ENCODE results near the gene IHH. TPM values are rescaled to one million over a fixed set of nuclear protein-coding genes. Genes with fewer than 3 reads are reported as not detected.

The IHH gene
- total RNA-seq, 1 donor from 2014 or later = 0.16 TPM

DNA sequence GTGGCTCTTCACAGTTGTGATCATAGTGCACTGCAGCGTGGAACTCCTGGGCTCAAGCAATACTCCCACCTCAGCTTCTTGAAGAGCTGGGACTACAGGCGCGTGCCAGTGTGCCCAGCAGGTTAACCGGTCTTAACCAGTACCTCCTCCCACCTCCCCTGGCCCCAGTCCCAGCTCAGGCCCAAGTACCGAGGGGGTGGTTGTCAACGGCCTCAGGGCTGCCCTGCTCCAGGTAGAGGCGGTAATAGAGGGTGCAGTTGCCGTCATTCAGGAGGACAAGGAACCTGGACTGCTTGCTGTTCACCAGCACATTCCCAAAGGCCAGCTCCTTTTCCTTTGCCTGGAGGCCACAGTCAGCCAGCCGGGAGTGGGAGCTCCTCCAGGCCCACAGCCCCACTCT lies 39.1 kb downstream of the IHH start:
- H3K27me3 Mint-ChIP-seq (ENCODE audit: low read depth) = peaks cover 18% of the 10 kb centered on the region
- no peaks in the 10 kb centered on the region for H3K9me3 Mint-ChIP-seq
- no peak for DNase-seq (ENCODE audit: low read depth, low spot score)
- H3K4me1 Mint-ChIP-seq = peaks cover 12% of the 10 kb centered on the region
- TF ChIP-seq CTCF (conservative IDR thresholded peaks at IDR 0.05) = no peak
- no peaks in the 10 kb centered on the region for H3K36me3 Mint-ChIP-seq (ENCODE audit: low read depth)
- no peak overlapping the region for H3K27ac Mint-ChIP-seq (ENCODE audit: unreplicated experiment)
- no peak overlapping the region for H3K4me3 Mint-ChIP-seq

DNA sequence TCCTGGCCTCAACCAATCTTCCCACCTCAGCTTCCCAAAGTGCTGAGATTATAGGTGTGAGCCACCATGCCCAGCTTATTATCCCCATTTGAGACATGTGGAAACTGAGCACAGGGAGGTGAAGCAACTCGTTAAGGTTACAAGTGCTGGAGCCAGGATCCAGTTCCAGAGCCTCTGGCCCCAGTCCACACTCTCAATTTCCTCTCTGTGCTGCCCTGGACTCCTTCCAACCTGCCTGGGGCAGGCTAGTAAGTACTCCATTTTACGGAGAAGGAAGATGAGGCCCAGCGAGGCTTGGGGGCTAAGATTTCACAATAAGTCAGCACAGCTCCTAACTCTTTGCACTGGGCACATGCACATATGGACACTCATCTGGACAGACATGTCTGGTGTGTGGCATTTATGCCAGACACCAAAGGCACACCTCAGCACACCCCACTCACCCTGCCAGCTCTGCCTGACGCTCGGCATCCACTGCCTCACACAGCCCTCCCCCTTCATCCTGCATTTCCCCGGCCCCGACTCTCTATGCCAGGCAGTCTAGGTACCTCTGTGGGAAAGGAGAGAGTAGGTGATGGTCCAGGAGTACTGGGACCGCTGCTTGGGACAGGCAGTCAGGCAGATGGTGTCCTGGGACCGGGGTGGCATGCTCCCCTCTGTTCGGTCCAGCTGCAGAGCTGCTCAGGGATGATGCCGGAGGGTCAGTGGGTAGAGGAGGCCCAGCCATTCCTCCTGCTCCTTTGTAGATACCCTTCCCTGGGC lies 39.9 kb downstream of the IHH start:
- Mint-ChIP-seq H3K27ac (ENCODE audit: unreplicated experiment) (no peak overlapping the region), H3K36me3 (ENCODE audit: low read depth) (no peaks in the 10 kb centered on the region), H3K4me1 (peaks cover 7% of the 10 kb centered on the region), H3K4me3 (no peak overlapping the region), H3K27me3 (ENCODE audit: low read depth) (peaks cover 20% of the 10 kb centered on the region), H3K9me3 (no peaks in the 10 kb centered on the region)
- no peak for TF ChIP-seq CTCF (conservative IDR thresholded peaks at IDR 0.05)
- no peak for DNase-seq (ENCODE audit: low read depth, low spot score)

DNA sequence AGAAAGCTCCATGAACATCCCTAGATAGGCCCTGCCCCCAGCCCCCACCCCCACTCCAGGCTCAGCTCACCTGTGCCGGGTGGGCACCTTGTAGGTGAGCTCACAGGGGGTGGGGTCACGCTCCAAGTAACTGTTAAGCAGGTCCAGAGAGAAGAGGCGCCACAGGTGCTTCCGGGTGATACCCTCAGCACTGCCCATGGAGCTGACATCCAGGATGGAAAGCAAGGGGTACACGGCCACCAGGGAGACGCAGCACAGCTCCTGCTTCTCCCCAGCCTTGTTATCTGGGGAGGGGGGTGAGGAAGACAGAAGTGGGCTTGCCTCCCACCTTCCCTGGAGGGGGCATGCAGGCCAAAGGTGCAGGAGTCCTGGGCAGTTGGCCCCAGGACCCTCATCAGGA lies 41.3 kb downstream of the IHH start:
- Mint-ChIP-seq H3K36me3 (ENCODE audit: low read depth) (no peaks in the 10 kb centered on the region), H3K27me3 (ENCODE audit: low read depth) (peaks cover 31% of the 10 kb centered on the region)
- DNase-seq (ENCODE audit: low read depth, low spot score) = no peak

DNA sequence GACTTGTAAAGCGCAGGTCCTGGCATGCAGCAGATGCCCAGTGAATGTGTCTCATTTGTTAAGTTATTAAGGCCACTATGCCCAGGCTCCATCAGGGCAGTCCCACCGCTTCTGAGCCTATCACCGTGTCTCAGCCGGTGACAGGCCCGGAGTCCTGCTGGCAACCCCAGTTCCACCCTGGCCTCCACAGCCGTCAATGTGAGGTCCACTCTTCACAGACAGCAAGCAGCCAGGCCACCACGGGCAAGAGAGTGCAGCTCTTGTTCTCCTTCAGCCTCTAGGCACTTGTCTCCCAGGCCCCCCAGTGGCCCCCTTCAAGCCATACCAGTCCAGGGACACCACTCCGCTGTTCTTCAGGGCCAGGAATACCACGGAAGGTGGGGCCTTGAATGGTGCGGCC lies 42.0 kb downstream of the IHH start:
- TF ChIP-seq CTCF (conservative IDR thresholded peaks at IDR 0.05) = no peak

More for the DNA sequence above, 41.3 kb downstream of the IHH start:
- Mint-ChIP-seq H3K9me3 (no peaks in the 10 kb centered on the region), H3K4me3 (no peak overlapping the region), H3K27ac (ENCODE audit: unreplicated experiment) (no peak overlapping the region), H3K4me1 (no peaks in the 10 kb centered on the region)
- TF ChIP-seq CTCF (conservative IDR thresholded peaks at IDR 0.05) = no peak

DNA sequence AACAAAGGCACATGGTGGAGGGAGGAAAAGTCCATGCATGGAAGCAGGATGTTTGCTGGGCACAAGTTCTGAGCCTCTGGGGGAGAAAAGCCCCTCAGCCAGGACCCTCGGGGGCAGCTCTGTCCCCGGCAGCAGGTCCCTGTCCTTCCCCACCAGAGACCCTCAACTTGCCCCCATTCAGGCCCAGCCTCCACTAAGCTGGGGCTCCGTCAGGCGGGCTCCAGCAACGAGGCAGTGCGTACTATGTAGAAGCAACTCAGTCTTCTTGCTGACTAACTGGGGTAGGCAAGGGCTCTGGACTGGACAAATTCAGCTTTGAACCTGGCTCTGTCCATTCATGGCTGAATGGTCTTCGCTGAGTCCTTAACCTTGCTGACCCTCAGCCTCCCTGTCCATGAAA lies 42.4 kb downstream of the IHH start:
- no peaks in the 10 kb centered on the region for H3K4me1 Mint-ChIP-seq
- no peak overlapping the region for H3K4me3 Mint-ChIP-seq
- TF ChIP-seq CTCF (conservative IDR thresholded peaks at IDR 0.05) = no peak
- peaks cover 41% of the 10 kb centered on the region for H3K27me3 Mint-ChIP-seq (ENCODE audit: low read depth)
- H3K9me3 Mint-ChIP-seq = no peaks in the 10 kb centered on the region
- H3K36me3 Mint-ChIP-seq (ENCODE audit: low read depth) = no peaks in the 10 kb centered on the region
- no peak overlapping the region for H3K27ac Mint-ChIP-seq (ENCODE audit: unreplicated experiment)
- DNase-seq (ENCODE audit: low read depth, low spot score) = no peak

More for the DNA sequence above, 42.0 kb downstream of the IHH start:
- Mint-ChIP-seq H3K27me3 (ENCODE audit: low read depth) (peaks cover 37% of the 10 kb centered on the region), H3K27ac (ENCODE audit: unreplicated experiment) (no peak overlapping the region), H3K36me3 (ENCODE audit: low read depth) (no peaks in the 10 kb centered on the region), H3K9me3 (no peaks in the 10 kb centered on the region), H3K4me1 (no peaks in the 10 kb centered on the region), H3K4me3 (no peak overlapping the region)
- no peak for DNase-seq (ENCODE audit: low read depth, low spot score)
